ENCODE measurements around the gene SH3D21.

The SH3D21 gene

GRCh38 chr1:36359383-36359782 lies 53.2 kb downstream of the SH3D21 start:
- DNase-seq (ENCODE audit: low spot score) = peak; percentile 39

GRCh38 chr1:36359911-36360550 lies 53.9 kb downstream of the SH3D21 start:
- peak; percentile 68 for DNase-seq (ENCODE audit: low spot score)

DNA sequence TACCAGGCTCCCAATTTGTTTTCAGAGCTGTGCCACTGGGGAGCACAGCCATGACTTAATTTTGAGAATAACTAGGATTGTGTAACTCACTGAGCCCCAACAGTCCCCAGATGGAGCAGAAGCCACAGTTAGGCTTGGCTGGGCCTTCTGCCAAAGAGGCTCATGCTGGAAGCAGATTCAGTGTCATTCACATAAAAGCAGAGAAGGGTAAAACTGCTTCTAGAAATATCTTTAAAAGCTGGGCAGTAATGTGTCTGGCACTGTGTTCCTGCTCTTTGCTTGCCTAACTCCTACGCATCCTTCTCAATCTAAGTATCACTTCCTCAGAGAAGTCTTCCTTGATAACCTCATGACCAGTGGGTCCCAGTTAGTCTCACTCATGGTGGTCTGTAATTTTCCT lies 59.2 kb downstream of the SH3D21 start:
- no peak for DNase-seq (ENCODE audit: low spot score)

DNA sequence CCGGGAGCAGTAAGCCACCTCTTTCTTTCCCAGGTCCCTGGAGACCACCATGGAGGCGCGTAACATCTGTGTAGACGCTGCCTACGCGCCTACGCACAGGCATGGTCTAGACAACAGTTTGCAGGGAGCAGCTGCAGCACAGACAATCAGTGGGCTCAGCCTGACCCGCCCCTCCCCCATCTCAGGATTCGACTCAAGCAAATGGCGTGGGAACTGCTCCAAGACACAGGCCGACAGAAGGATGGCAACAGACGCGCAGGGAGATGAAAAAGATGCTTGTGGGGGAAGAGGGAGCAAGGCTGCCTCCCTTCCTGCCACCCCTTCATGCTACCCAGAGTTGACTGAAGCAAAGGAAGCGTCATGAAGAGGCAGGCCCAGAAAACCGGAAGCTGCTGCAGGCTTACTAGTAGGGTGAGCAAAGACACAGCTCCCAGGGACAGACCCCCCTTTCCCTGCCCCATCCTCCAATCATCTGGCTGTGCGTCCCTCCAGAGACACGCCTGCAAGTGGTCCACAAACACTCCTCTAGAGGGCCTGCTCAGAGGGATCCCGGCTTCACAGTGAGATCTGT lies 60.0 kb downstream of the SH3D21 start:
- no peak for DNase-seq (ENCODE audit: low spot score)

DNA sequence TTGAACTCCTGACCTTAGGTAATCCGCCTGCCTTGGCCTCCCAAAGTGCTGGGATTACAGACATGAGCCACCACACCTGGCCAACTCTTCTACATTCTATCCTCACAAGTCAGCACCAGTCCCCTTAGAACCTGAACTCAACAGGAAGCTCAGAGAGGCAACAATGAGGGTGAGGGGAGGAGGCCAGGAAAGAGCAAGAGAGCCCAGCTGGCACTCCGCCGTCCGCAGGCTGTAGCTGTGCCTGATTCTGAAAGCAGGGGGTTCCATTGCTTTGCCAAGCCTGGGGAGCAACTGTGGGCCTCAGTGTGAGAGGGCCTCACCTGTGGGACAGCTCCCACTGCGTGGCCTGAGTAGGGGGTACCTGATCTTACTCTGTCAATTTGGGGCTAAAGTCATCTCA lies 60.9 kb downstream of the SH3D21 start:
- no peak for DNase-seq (ENCODE audit: low spot score)

GRCh38 chr1:36367798-36368197 lies 61.6 kb downstream of the SH3D21 start:
- DNase-seq (ENCODE audit: low spot score) = no peak

GRCh38 chr1:36369061-36369861 lies 63.1 kb downstream of the SH3D21 start:
- DNase-seq (ENCODE audit: low spot score) = peak; percentile 66

All from kidney tubule cell (primary cell).